Left renal pelvis (tissue), 4 donors: ENCODE data around the gene BARX2. TPM values are rescaled to one million over a fixed set of nuclear protein-coding genes. Genes with fewer than 3 reads are reported as not detected.

ENCODE experiments used
- DNase-seq, 4 donors: peaks; one replicate each; pipeline ENCODE4 v3.0.0-alpha.2; 2013; ENCODE audit warnings: low read depth in 4 of 4, low spot score in 3 of 4
- polyA plus RNA-seq, 4 donors: library from polyadenylated mRNA; unstranded; fragments of 120-200 nt; gene quantifications; one replicate each; pipeline ENCODE4 v1.2.1, GENCODE V29; 2013; ENCODE audit not compliant: insufficient read length in 4 of 4

BARX2 gene
- polyA plus RNA-seq, 4 donors: 0.08 to 1.1 (median 0.67) TPM

GRCh38 chr11:129428557-129428956, 52.9 kb downstream of the BARX2 start:
- DNase-seq: no peak

GRCh38 chr11:129434641-129435498, 59.2 kb downstream of the BARX2 start:
- no peak for DNase-seq

DNA sequence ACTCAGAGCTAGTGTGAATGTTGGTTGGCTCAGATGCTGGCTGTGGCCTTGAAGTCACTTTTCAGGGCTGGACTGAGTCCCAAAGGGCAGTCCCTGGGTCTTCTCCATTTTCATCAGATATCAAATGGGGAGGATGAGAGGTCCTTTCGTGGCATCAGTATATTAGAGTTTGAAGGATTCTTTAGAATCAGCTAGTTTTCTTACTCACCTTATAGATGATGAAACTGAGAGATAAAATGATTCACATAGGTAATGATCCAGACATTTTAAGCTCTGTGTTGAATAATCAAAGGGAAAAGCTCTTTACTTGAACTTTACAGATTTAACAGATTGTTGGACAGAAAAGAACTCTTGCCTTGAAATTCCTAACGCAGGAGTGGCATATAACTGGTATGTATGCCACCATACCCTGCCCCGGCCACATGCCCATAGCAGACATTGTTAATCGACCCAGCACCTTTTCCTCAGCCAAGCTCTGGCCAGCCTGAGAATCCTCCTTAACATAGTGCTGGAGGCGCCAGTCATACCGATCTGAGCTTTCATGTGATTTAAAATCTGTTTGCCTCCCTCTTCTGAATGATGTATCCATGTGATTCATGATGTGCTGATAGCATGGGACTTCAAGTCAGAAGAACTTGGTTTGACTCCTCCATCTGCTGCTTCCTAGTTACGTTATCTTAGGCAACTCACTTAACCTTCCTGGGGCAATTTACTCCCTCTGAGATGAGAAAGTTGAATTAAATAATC, 60.0 kb downstream of the BARX2 start:
- DNase-seq: no peak

GRCh38 chr11:129436573-129436972, 60.9 kb downstream of the BARX2 start:
- DNase-seq: no peak

DNA sequence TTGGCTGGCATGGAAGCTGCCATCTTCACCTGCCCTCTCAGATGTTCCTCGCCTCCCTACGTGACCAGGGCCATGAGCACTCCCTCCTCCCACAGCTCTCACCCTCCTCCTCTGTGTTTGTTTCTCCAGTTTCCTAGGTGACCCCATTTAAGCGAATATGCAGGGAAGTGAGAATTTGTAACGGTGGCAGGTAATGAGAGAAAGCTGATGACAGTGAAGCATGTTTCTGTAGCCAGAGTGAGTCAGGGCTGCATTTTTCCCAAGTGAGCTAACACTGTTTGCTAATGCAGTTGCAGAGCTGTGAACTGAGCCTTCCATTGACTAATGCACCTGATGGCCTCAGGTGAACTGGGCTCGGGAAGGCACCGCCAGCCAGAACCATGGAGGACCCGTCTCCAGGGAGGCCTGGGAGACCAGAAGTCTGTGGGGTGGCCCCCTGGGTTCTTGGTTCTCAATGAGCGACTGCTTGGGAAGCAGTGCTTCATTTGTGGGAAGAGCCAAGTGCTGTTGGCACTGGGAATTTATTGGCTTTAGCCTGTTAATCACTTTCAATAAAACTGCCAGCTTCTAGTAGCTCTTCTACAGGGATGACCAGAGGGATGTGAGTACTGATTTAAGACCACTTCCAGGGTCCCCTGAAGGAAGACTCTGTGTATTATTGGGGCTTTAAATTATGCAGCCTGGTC, 64.5 kb downstream of the BARX2 start:
- DNase-seq: peak in 1 of 4 donors; percentile 63

GRCh38 chr11:129442171-129442570, 66.5 kb downstream of the BARX2 start:
- no peak for DNase-seq

DNA sequence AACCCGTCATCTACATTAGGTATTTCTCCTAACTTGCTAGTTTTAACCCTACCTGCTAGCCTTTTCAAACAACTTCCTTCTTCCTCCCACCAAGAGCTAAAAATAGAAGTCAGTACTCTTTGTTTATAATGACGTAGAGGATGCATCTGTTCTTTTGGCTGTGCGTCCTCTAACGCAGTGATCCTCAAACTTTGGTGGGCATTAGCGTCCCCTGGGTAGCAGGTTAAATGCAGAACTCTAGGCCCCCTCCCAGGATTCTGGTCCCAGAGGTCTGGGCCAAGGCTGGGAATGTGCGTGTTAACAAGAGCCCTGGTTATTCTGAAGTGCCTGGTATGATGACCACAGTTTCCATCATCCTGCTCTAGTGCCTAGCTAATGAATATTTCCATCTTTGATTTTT, 67.6 kb downstream of the BARX2 start:
- no peak for DNase-seq

DNA sequence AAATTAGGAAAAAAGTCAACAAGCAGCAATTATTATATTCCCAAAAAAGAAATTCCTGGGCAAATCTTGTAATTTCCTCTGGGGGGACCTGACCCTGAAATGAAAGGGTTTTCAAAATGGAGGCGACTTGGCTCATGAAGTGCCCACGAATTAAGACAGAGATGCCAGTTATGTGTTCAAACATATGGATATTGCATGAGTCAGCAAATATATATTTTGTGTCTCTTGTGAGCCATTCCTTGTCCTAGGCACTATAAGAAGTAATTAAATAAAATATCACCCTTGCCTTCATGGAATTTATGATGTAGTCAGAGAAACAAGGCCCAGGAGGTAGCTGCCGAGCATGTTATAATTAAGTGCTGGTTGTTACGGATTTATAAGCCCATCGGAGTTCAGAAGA, 68.6 kb downstream of the BARX2 start:
- DNase-seq: no peak

DNA sequence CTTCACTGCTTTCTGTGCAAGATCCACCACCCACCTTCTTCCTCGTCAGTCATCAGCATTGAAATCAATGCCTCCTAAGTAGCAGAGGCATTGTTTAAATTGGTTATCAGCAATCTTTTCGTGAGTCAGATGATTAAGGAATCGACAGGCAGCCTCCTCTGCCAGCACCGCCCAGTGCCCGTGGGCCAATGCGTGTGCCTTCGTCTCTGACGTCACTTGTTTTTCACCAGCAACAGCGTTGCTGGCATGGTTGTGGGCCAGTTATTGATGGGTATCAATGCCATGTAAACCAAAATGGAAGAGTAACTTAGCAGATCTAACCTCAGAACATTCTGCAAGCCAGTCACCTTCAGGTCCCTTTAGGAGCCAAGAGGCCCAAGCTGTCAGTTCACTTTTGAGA, 69.6 kb downstream of the BARX2 start:
- DNase-seq: no peak

GRCh38 chr11:129446572-129446971, 70.9 kb downstream of the BARX2 start:
- DNase-seq: no peak

GRCh38 chr11:129447654-129448239, 72.1 kb downstream of the BARX2 start:
- no peak for DNase-seq

DNA sequence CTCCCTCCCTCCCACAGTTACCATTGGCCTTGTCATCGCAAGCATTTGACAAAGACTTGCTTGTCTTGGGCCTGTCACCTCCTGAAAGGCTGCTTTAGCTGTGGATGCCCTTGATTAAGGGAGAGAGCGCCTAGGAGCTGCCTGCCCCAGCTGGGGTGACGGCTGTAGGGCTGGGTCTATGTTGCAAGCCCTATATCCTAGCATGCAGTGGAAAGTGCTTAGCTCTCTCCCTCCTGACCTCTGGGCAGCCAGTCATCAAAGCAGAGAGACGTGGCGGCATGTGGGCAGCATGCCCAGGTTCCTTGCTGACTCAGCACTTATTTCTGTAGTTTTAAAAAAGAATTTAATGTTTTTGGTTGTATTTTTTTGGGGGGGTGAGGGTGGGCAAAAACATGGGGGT, 75.9 kb downstream of the BARX2 start:
- DNase-seq: no peak

GRCh38 chr11:129453293-129453721, 77.7 kb downstream of the BARX2 start:
- no peak for DNase-seq

DNA sequence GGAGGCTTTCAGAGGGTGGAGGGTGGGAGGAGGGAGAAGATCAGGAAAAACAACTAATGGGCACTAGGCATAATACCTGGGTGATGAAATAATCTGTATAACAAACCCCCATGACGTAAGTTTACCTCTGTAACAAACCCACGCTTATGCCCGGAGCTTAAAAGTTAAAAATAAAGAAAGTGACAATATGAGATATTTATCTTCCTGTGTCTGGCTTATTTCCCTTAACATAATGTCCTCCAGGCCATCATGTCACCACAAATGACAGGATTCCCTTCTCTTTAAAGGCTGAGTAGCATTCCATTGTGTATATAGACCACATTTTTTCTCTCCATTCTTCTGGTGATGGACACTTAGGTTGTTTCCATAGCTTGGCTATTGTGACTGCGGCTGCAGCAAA, 79.5 kb downstream of the BARX2 start:
- DNase-seq: no peak

DNA sequence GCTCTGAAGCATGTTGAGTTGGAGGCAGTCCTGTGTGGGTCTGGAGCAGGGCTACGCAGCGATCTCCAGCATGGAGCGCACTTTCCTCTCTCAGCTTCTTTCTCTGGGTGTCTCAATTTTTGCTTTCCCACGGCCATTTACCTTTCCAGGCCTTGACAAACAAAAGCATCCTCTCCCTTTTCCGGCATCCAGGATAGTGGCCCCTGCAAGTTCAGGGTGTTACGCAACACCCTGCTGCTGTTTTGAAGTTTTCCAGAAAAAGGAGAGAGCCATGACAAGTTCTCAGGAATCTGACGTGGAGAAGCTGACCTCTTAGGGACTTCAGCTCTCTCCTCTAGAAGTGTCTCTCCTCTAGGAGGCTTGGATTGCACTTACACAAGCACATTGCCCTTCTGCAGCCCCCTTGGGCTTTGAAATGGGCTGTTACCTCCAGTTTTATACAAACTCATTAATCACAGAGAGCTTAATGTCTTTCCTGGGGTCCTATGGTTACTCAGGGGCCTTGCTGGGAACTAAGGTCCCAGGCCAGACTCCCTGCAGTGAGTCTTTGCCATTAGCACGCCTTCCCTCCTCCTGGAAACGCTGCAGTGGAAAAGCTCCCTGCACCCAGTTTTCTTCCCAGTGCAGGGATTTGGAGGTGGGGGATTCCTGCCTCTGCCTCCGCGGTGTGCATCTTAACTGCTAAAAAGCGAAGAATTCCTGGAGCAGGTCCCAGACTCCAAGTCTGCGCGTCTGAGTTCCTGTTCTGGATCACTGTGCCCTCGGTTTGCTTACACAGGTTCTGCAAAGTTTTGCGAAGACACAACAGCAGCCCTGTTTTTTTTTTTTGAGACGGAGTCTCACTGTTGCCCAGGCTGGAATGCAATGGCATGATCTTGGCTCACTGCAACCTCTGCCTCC, 80.4 kb downstream of the BARX2 start:
- DNase-seq: no peak

- DNase-seq: no peak
These were observed 81.7 kb downstream of the BARX2 start for GRCh38 chr11:129457321-129457720.

DNA sequence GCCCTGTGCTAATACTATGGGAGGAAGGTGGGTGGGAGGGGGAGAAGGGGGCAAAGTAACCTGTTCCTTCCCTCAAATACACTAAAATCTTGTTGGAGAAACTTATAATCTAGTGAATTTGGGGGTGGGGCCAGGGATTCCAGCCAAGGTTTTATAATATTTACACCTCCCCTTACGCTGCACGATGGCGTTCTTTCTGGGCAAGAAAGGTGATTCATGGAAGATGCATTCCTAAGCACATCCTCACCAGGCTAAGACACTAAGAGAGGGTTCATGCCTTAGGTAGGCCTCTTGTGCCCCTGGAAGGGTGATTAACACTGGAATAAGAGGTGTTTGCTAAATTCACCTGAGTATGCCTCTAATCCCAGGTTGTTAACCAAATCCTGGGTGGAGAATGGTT, 82.6 kb downstream of the BARX2 start:
- no peak for DNase-seq

DNA sequence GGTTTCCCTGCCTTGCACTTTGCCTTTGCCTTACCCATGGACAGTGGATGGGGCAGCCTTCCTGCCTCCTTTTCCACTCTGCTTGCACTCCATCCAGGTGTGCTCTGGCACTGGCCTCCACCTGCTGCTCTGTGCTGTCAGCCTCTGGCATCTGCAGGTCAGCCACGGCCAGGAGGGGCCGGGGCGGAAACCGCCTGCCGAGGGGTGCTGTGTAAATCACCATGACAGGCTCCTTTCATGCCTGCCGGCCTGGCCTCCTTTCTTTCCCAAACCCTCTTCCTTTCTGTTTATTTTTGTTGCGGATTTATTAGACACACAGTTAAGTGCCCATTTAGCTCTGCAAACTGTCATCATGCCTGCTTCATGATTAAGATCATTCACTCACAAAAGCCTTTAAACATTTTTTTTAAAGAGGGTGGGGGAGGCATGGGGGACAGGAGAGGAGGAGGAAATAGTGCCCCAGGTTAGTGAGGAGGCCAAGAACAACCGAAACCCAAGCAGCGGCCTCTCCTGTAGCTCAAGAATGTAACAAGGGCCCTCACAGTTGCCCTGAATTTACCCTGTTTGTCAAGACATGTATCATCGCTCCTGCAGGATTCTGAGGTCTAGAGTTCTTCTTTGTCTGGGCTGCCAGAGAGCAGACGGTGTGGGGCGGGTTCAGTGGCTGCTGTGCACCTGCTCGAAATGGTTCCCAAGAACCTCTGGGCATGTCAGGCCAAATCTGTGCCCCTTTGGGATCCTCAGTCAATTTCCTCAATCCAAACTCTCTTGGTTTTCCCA, 83.3 kb downstream of the BARX2 start:
- peak in 1 of 4 donors; percentile 39 for DNase-seq

- no peak for DNase-seq
These were observed 85.1 kb downstream of the BARX2 start for GRCh38 chr11:129460714-129461113.
